ENCODE measurements around the gene GATA1.

The GATA1 gene

DNA sequence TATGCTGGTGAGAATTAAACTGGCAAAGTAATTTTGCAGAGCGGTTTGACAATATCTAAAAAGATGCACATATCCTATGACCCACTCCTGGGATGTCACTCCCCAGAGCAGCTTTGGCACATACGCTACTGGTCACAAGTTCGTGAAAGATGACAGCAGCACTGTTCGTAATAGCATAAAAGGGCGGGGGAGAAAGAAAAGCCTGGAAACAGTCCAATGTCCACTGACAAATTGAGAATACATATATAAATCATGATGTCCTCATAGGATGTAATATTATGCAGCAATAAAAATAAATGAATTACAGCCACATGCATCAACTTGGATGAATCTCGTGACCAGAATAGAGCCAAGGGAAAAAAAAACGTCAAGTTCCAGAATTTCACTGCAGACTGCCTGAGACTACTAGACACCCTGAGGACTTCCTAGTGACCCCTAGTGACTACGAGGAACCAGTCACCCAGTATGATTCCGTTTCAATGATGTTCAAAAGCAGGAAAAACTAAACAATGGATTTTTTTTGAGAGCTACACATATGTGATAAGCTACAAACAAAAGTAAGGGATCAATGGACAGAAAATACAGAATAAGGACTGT, 47.2 kb downstream of the GATA1 start:
- no peak for DNase-seq (ENCODE audit: low read depth)
- in situ Hi-C loops (cut with HindIII; ENCODE audit: low sequenced_read_pairs): no loop called here
- TF ChIP-seq, protein P1, sequence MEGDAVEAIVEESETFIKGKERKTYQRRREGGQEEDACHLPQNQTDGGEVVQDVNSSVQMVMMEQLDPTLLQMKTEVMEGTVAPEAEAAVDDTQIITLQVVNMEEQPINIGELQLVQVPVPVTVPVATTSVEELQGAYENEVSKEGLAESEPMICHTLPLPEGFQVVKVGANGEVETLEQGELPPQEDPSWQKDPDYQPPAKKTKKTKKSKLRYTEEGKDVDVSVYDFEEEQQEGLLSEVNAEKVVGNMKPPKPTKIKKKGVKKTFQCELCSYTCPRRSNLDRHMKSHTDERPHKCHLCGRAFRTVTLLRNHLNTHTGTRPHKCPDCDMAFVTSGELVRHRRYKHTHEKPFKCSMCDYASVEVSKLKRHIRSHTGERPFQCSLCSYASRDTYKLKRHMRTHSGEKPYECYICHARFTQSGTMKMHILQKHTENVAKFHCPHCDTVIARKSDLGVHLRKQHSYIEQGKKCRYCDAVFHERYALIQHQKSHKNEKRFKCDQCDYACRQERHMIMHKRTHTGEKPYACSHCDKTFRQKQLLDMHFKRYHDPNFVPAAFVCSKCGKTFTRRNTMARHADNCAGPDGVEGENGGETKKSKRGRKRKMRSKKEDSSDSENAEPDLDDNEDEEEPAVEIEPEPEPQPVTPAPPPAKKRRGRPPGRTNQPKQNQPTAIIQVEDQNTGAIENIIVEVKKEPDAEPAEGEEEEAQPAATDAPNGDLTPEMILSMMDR (IDR thresholded peaks at IDR 0.05; ENCODE audit: low read depth, low read length, missing control alignments): no peak
- no peak overlapping the region for H3K4me3 ChIP-seq (ENCODE audit: low read depth, low read length)

DNA sequence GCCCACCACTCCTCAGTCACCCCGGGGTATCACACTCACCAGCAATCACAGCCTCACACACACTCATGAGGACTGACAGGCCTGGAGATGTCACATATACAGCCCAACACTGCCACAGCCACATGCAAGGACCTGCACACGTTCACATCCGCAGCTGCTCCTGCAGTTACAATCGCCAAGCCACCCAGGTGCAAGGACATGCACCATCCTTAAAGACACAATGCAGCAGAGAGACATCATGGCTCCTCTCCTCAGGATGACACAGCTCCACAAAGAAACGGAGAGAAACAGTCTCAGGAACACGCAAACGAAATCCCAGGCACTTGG, 48.0 kb downstream of the GATA1 start:
- no peak for DNase-seq (ENCODE audit: low read depth)
- in situ Hi-C loops (cut with HindIII; ENCODE audit: low sequenced_read_pairs): no loop called here
- peak overlapping the region; percentile 39 for H3K4me3 ChIP-seq (ENCODE audit: low read depth, low read length)
- TF ChIP-seq, protein P1 (IDR thresholded peaks at IDR 0.05; ENCODE audit: low read depth, low read length, missing control alignments): no peak

DNA sequence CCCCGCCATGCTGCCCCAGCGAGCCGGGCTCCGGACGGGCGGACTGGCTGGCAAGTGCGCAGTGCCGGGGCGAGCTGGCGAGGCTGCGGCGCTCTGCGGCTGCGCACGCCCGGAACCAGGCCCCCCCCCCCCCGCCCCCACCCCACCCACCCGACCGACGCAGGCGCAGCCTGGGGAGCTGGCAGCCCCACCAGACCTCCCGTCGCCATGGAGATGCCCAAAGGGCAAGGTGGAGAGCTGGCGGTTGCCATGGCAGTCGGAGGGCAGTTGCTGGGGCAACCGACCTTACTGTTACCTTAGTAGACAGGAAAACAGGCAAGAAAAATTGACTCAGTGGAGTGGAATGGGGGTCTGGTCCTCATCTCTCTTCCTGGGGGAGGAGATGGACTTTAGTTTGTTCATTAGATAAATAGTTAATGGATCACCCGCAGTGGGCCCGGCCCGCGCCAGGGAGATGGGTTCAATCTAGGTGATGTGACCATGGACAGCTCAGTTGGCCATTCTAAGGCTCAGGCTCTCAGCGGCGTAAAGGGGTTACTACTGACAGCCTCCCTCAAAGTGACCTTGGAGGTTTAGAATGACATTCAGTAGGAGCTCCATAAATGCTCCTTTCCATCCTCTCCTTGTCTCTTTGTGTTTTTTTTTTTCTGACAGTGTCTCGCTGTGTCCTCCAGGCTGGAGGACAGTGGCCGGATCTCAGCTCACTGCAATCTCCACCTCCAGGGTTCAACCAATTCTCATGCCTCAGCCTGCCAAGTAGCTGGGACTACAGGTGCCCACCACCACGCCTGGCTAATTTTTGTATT, 49.3 kb downstream of the GATA1 start, which contains the start of gene PCSK1N:
Gene PCSK1N (minus strand): TSS at position 87 of the 806 bp plus-strand sequence. CDS start 78 bp downstream, at position 9.
- DNase-seq (ENCODE audit: low read depth): no peak
- in situ Hi-C loops (cut with HindIII; ENCODE audit: low sequenced_read_pairs): no loop called here
- peak within 1 kb of the TSS; percentile 39 for H3K4me3 ChIP-seq (ENCODE audit: low read depth, low read length)
- TF ChIP-seq, protein P1 (IDR thresholded peaks at IDR 0.05; ENCODE audit: low read depth, low read length, missing control alignments): no peak

DNA sequence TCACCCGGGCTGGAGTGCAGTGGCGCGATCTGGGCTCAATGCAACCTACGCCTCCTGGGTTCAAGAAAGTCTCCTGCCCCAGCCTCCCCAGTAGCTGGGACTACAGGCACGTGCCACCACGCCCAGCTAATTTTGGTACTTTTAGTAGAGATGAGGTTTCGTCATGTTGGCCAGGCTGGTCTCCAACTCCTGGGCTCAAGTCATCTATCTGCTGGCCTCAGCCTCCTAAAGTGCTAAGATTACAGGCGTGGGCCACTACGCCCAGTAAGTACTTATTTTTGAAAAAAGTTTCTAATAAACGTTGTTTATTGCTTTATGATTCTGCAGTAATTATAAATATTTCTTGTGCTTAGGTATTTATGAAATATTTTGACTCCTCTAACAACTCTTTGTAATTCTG, 53.3 kb downstream of the GATA1 start:
- in situ Hi-C loops (cut with HindIII; ENCODE audit: low sequenced_read_pairs): no loop called here
- no peak for DNase-seq (ENCODE audit: low read depth)
- no peak overlapping the region for H3K4me3 ChIP-seq (ENCODE audit: low read depth, low read length)
- TF ChIP-seq, protein P1 (IDR thresholded peaks at IDR 0.05; ENCODE audit: low read depth, low read length, missing control alignments): no peak

Data from astrocyte of the cerebellum (primary cell).